MM.1S (cell line): ENCODE results near the gene LRP5.
A peak's percentile ranks its signal among the peaks of the same experiment; 100 is the strongest.

Experiments
- DNase-seq: peaks from one replicate; pipeline ENCODE4 v3.0.0-alpha.2; 2015
- H2AFZ ChIP-seq: fragments of 300-600 bp; sonication (generic); 2 replicates; pipeline ENCODE4 v1.6.0; 2016; ENCODE audit warnings: antibody characterized with exemption, low read length
- H3F3A ChIP-seq: fragments of 300-600 bp; sonication (generic); 2 replicates; pipeline ENCODE4 v1.6.1; 2016; ENCODE audit warnings: mild to moderate bottlenecking, antibody characterized with exemption, low read length, moderate library complexity, mixed read lengths; ENCODE audit not compliant: insufficient read depth
- H3K27ac ChIP-seq: fragments of 300-600 bp; sonication (generic); 2 replicates; pipeline ENCODE4 v1.5.1; 2016; ENCODE audit warnings: mild to moderate bottlenecking, low read length
- H3K27me3 ChIP-seq: fragments of 300-600 bp; sonication (generic); replicated peaks from 2 replicates; pipeline ENCODE4 v1.6.0; 2016; ENCODE audit warnings: low read length; ENCODE audit not compliant: insufficient read depth
- H3K36me3 ChIP-seq: fragments of 300-600 bp; sonication (generic); replicated peaks from 2 replicates; pipeline ENCODE4 v1.6.1; 2016; ENCODE audit warnings: mild to moderate bottlenecking, low read length, mixed read lengths; ENCODE audit not compliant: insufficient read depth
- H3K4me1 ChIP-seq: fragments of 300-600 bp; sonication (generic); 2 replicates; pipeline ENCODE4 v1.6.1; 2016; ENCODE audit warnings: low read length, mixed read lengths
- H3K4me2 ChIP-seq: fragments of 300-600 bp; sonication (generic); 2 replicates; pipeline ENCODE4 v1.6.0; 2016; ENCODE audit warnings: low read depth, low read length
- H3K4me3 ChIP-seq: fragments of 300-600 bp; sonication (generic); 2 replicates; pipeline ENCODE4 v1.5.1; 2016; ENCODE audit warnings: low read length, mixed read lengths
- H3K79me2 ChIP-seq: fragments of 300-600 bp; sonication (generic); 2 replicates; pipeline ENCODE4 v1.6.1; 2016; ENCODE audit warnings: mixed run types, low read length, mixed read lengths
- H3K9ac ChIP-seq: fragments of 300-600 bp; sonication (generic); 2 replicates; pipeline ENCODE4 v1.6.1; 2016; ENCODE audit warnings: low read length, mixed read lengths
- H3K9me2 ChIP-seq: fragments of 300-600 bp; sonication (generic); replicated peaks from 2 replicates; pipeline ENCODE4 v1.6.1; 2016; ENCODE audit warnings: mild to moderate bottlenecking, low read length, mixed read lengths; ENCODE audit not compliant: insufficient read depth
- H3K9me3 ChIP-seq: fragments of 300-600 bp; sonication (generic); replicated peaks from 2 replicates; pipeline ENCODE4 v1.6.1; 2016; ENCODE audit warnings: mild to moderate bottlenecking, low read length, mixed read lengths; ENCODE audit not compliant: insufficient read depth
- H4K20me1 ChIP-seq: fragments of 300-600 bp; sonication (generic); 2 replicates; pipeline ENCODE4 v1.6.1; 2016; ENCODE audit warnings: mild to moderate bottlenecking, low read length, moderate library complexity, mixed read lengths; ENCODE audit not compliant: insufficient read depth
- EZH2 ChIP-seq: fragments of 300-600 bp; sonication (generic); optimal IDR thresholded peaks from 2 replicates; pipeline ENCODE3; 2017; ENCODE audit warnings: low read depth, mild to moderate bottlenecking, antibody characterized with exemption, low read length, mixed read lengths
- EZH2phosphoT487 ChIP-seq: fragments of 300-600 bp; sonication (generic); IDR thresholded peaks from 2 replicates; pipeline ENCODE4 v1.6.1; 2018; ENCODE audit warnings: antibody characterized with exemption, low read length
- TF ChIP-seq, protein P1 (sequence below): fragments of 300-600 bp; sonication (generic); IDR thresholded peaks from 2 replicates; pipeline ENCODE4 v1.5.1; 2016; ENCODE audit warnings: antibody characterized with exemption, low read length, mixed read lengths

The LRP5 gene

DNA sequence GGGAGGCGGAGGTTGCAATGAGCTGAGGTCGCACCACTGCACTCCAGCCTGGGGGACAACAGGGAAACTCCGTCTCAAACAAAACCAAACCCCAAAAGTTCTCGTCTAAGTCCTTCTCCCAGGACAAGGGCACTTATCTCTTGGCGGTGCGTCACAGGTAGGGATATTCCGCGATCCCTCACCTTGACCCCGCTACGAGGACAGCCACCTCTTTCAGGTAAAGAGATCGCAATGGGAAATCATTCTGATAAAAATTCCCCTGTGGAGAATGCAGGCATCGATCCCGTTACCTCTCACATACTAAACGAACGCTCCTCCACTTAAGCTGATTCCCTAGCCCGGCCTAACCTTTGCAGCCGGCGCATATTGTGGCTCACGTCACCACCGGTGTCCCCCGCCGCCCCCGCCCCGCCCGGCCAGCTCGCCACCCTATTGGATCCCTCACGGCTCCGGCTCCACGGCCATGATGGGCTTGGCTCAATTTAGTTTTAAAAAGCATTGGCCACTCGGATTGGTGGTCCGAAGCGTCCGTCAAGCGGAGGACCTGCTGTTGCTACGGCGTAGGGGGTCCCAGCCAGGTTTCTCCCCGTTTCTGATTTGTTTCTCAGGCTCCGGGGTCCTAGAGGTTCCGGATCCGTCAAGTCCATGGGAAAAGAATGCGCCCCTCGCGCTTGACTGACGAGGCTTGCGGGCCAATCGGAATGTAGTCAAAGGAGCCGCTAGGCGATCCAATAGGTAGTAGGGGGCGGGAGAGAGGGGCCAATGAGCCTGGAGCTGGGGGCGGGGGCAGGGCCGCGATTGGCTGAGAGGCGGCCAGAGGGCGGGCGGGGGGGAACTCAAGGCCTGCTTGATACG is 147.7 kb downstream of the LRP5 start:
- TF ChIP-seq, protein P1, sequence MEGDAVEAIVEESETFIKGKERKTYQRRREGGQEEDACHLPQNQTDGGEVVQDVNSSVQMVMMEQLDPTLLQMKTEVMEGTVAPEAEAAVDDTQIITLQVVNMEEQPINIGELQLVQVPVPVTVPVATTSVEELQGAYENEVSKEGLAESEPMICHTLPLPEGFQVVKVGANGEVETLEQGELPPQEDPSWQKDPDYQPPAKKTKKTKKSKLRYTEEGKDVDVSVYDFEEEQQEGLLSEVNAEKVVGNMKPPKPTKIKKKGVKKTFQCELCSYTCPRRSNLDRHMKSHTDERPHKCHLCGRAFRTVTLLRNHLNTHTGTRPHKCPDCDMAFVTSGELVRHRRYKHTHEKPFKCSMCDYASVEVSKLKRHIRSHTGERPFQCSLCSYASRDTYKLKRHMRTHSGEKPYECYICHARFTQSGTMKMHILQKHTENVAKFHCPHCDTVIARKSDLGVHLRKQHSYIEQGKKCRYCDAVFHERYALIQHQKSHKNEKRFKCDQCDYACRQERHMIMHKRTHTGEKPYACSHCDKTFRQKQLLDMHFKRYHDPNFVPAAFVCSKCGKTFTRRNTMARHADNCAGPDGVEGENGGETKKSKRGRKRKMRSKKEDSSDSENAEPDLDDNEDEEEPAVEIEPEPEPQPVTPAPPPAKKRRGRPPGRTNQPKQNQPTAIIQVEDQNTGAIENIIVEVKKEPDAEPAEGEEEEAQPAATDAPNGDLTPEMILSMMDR: no peak
- TF ChIP-seq EZH2 (no peak), EZH2phosphoT487 (no peak)
- Histone ChIP-seq H4K20me1 (peaks cover 29% of the 10 kb centered on the region), H3K9me3 (no peaks in the 10 kb centered on the region), H3K4me2 (peak overlapping the region; percentile 57; the same call in 1 of the 2 replicates), H3K4me3 (peak overlapping the region; percentile 66), H3K27me3 (peaks cover 10% of the 10 kb centered on the region), H3K27ac (peak overlapping the region; percentile 66; the same call in 1 of the 2 replicates), H3K4me1 (peaks cover 7% of the 10 kb centered on the region; the same call in 1 of the 2 replicates), H3K36me3 (no peaks in the 10 kb centered on the region), H2AFZ (peak overlapping the region; percentile 59), H3F3A (peaks cover 4% of the 10 kb centered on the region; the same call in 1 of the 2 replicates), H3K79me2 (peaks cover 44% of the 10 kb centered on the region), H3K9ac (peak overlapping the region; percentile 79), H3K9me2 (no peaks in the 10 kb centered on the region)
- peak; percentile 98 for DNase-seq

DNA sequence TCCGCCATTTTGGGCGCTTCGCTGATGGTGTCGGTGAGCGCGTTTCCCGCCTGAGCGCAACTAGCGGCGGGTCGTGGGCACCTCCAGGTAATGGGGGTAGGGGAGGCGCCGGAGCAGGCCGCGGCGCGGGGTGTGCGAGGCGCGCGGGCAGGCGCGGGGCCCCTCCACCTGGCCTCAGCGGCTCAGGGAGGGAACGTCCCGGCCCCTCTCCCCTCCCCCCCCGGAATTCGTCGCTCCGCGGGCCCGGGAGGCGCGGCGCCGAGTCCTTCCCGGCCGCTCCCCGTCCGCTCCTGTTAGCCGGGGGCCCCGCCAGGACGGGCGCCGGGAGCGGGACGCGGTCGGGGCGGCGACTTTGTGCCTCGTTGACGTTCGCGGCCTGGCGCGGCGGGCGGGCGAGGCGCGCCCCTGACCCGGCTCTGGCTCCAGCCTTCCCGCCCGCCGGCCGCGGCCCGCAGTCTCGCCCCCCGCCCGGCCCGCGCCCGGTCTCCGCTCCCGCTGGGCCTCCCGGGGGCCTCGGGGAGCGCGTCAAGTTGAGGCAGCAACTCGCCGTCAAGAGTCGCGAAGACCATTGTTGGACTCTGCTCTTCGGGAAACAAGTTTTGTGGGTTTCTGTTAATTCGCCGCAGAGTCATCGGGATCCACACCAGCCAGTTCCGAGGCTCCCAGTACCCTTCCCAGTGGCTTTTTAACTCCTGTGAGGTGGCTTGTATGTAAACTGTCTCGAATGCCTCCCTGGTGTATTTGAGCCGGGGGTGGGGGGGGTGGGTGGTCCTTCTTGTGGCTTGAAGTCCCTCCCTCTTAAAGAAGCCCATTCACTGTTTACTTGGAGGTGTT is 148.6 kb downstream of the LRP5 start, which contains the start of gene PPP6R3:
PPP6R3 (plus strand) TSS at position 12 of the 834 bp plus-strand sequence. CDS start 76,913 bp downstream, outside the sequence.
- Histone ChIP-seq H3K79me2 (peaks cover 52% of the 10 kb centered on the region), H3K9me2 (no peaks in the 10 kb centered on the region), H3K4me1 (peaks cover 7% of the 10 kb centered on the region; the same call in 1 of the 2 replicates), H3F3A (peaks cover 4% of the 10 kb centered on the region; the same call in 1 of the 2 replicates), H3K4me2 (peak within 1 kb of the TSS; percentile 95), H3K9me3 (no peaks in the 10 kb centered on the region), H3K27ac (peak within 1 kb of the TSS; percentile 66; the same call in 1 of the 2 replicates), H3K36me3 (no peaks in the 10 kb centered on the region), H3K4me3 (peak within 1 kb of the TSS; percentile 66), H2AFZ (peak within 1 kb of the TSS; percentile 59), H4K20me1 (peaks cover 38% of the 10 kb centered on the region), H3K27me3 (peaks cover 1% of the 10 kb centered on the region), H3K9ac (peak within 1 kb of the TSS; percentile 79)
- DNase-seq: peak; percentile 15
- TF ChIP-seq EZH2phosphoT487 (no peak), EZH2 (no peak)
- TF ChIP-seq, protein P1: no peak

DNA sequence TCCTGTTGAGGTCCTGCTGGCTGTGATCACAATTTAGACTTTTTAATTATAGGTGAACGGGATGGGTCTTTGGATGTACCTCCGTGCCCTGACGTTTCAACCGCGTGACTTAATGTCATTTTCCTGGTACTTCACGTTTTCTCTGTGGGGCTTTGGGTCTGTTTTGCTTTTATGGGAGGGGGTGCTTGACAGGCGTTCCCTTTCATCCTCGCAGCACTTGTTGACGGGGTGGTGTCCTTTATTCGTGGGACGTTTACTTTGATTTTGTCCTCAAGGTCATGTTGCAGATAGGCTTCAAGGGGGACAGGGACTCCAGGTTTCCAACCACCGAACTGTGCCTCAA is 149.2 kb downstream of the LRP5 start:
- H3K27ac ChIP-seq: no peak overlapping the region
- peak overlapping the region; percentile 79 for H3K9ac ChIP-seq
- H3K4me1 ChIP-seq: peaks cover 7% of the 10 kb centered on the region; the same call in 1 of the 2 replicates
- H3K4me2 ChIP-seq: peak overlapping the region; percentile 95
- no peaks in the 10 kb centered on the region for H3K9me3 ChIP-seq
- H2AFZ ChIP-seq: no peak overlapping the region
- H3K79me2 ChIP-seq: peaks cover 58% of the 10 kb centered on the region
- peak overlapping the region; percentile 66 for H3K4me3 ChIP-seq
- no peaks in the 10 kb centered on the region for H3K36me3 ChIP-seq
- peaks cover 39% of the 10 kb centered on the region for H4K20me1 ChIP-seq
- DNase-seq: no peak
- H3F3A ChIP-seq: peaks cover 4% of the 10 kb centered on the region; the same call in 1 of the 2 replicates
- H3K9me2 ChIP-seq: no peaks in the 10 kb centered on the region
- no peaks in the 10 kb centered on the region for H3K27me3 ChIP-seq
- TF ChIP-seq EZH2: no peak
- no peak for TF ChIP-seq EZH2phosphoT487
- TF ChIP-seq, protein P1: no peak
